BJ (cell line): ENCODE measurements around the gene DENND1A. TPM values are rescaled to one million over a fixed set of nuclear protein-coding genes. Genes with fewer than 3 reads are reported as not detected.
"Not testable (repeated sequence)": the region's sequence is repeated elsewhere in the genome, so short reads cannot be mapped to it uniquely, and the experiment has no call there.

Source experiments
- CTCF ChIA-PET: fragments of 350-600 bp; formaldehyde crosslinking; extraction: SDS; loops from one replicate; lab custom pipeline; 2021; ENCODE audit warnings: antibody characterized with exemption, inconsistent platforms; lab: Yijun Ruan, JAX
- POLR2A ChIA-PET: fragments of 300-600 bp; sonication (Branson Sonifier 250); formaldehyde crosslinking; extraction: SDS; loops from one replicate; lab custom pipeline; 2021; ENCODE audit warnings: antibody characterized with exemption; lab: Charles Lee
- DNase-seq: peaks from one replicate; pipeline ENCODE4 v3.0.0-alpha.2; 2011; ENCODE audit warnings: low read depth
- H3K27me3 ChIP-seq: 2 replicates; pipeline ENCODE4 v1.6.0; 2011; ENCODE audit warnings: low read length; ENCODE audit not compliant: control insufficient read depth, insufficient read depth
- H3K36me3 ChIP-seq: 2 replicates; pipeline ENCODE4 v1.5.1; 2011; ENCODE audit warnings: low read length; ENCODE audit not compliant: control insufficient read depth, insufficient read depth
- H3K4me3 ChIP-seq: 2 replicates; pipeline ENCODE4 v1.5.1; 2011; ENCODE audit warnings: low read depth, mild to moderate bottlenecking, control low read depth, low read length
- polyA minus RNA-seq: library from RNA; depleted of rRNA, polyadenylated mRNA; stranded (reverse); fragments of >200 nt; gene quantifications from 2 replicates; pipeline ENCODE4 v1.2.3, GENCODE V29; 2011; rRNA and poly(A)+ RNA removed
- polyA plus RNA-seq: library from polyadenylated mRNA; depleted of rRNA; stranded (reverse); fragments of >200 nt; gene quantifications from 2 replicates; pipeline ENCODE4 v1.2.3, GENCODE V29; 2011; rRNA removed
- TF ChIP-seq, protein P1 (sequence below): IDR thresholded peaks from 2 replicates; pipeline ENCODE4 v1.5.1; 2011; ENCODE audit warnings: low read depth, mild to moderate bottlenecking, control low read depth, inconsistent platforms, low read length, moderate library complexity; ENCODE audit not compliant: insufficient read depth

Gene DENND1A, protein sequence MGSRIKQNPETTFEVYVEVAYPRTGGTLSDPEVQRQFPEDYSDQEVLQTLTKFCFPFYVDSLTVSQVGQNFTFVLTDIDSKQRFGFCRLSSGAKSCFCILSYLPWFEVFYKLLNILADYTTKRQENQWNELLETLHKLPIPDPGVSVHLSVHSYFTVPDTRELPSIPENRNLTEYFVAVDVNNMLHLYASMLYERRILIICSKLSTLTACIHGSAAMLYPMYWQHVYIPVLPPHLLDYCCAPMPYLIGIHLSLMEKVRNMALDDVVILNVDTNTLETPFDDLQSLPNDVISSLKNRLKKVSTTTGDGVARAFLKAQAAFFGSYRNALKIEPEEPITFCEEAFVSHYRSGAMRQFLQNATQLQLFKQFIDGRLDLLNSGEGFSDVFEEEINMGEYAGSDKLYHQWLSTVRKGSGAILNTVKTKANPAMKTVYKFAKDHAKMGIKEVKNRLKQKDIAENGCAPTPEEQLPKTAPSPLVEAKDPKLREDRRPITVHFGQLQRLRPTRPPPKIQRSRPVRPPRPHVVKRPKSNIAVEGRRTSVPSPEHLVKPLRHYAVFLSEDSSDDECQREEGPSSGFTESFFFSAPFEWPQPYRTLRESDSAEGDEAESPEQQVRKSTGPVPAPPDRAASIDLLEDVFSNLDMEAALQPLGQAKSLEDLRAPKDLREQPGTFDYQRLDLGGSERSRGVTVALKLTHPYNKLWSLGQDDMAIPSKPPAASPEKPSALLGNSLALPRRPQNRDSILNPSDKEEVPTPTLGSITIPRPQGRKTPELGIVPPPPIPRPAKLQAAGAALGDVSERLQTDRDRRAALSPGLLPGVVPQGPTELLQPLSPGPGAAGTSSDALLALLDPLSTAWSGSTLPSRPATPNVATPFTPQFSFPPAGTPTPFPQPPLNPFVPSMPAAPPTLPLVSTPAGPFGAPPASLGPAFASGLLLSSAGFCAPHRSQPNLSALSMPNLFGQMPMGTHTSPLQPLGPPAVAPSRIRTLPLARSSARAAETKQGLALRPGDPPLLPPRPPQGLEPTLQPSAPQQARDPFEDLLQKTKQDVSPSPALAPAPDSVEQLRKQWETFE
- 17.4 and 24.0 TPM in 2 replicates for polyA plus RNA-seq
- 43.8 and 48.3 TPM in 2 replicates for polyA minus RNA-seq

DNA sequence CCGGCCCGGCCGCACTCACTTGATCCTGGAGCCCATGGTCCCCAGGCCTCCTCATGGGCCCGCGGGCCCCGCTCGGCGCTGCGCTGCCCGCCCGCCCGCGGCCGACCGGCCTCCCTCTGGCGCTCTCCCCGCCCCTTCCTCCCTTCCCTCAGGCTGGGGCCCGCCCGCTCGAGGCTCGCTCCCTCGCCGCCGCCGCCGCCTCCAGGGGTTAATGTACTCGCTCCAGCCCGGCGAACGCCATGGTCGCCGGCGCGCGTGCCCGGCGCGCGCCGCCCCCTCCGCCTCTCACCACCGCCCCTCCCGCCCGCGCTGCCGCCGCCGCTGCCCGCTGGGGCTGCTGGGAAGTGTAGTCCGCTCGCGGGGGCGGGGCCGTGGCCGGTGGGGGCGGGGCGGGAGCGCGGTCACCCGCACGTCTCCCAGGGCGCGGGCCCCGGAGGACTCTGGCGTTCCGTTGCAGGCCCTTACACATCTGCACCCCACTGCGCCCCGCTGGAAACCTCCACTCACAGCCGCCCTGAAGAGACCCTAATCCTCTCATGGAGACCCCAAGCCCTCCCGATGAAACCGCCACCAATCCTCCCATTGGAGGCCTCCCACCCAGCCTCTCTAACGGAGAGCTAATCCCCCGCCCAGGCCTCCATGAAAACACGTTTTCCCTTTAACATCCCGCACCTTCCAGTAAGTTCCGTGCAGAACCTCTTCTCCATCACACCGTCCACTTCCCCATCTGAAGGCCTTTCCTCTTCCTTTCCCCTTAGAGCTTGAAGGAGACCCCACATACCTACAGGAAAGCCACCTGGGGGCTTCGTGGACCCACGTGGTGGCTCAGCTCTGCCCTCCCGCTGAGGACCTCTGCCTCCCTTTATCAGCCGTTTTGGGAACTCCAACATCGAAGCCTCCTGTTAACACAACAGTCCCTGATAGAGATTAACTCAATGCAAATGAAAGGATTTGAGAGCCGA, at the start of gene DENND1A:
Gene DENND1A, minus strand, starts transcription at position 257 of the 962 bp plus-strand sequence. Its CDS starts 221 bp downstream, at position 36.
- Histone ChIP-seq H3K4me3 (peak within 1 kb of the TSS; percentile 73), H3K36me3 (no peaks in the 10 kb centered on the region), H3K27me3 (no peaks in the 10 kb centered on the region)
- TF ChIP-seq, protein P1, sequence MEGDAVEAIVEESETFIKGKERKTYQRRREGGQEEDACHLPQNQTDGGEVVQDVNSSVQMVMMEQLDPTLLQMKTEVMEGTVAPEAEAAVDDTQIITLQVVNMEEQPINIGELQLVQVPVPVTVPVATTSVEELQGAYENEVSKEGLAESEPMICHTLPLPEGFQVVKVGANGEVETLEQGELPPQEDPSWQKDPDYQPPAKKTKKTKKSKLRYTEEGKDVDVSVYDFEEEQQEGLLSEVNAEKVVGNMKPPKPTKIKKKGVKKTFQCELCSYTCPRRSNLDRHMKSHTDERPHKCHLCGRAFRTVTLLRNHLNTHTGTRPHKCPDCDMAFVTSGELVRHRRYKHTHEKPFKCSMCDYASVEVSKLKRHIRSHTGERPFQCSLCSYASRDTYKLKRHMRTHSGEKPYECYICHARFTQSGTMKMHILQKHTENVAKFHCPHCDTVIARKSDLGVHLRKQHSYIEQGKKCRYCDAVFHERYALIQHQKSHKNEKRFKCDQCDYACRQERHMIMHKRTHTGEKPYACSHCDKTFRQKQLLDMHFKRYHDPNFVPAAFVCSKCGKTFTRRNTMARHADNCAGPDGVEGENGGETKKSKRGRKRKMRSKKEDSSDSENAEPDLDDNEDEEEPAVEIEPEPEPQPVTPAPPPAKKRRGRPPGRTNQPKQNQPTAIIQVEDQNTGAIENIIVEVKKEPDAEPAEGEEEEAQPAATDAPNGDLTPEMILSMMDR: no peak
- CTCF ChIA-PET: no interaction called here
- DNase-seq: peak; percentile 35
- POLR2A ChIA-PET: no interaction called here

DNA sequence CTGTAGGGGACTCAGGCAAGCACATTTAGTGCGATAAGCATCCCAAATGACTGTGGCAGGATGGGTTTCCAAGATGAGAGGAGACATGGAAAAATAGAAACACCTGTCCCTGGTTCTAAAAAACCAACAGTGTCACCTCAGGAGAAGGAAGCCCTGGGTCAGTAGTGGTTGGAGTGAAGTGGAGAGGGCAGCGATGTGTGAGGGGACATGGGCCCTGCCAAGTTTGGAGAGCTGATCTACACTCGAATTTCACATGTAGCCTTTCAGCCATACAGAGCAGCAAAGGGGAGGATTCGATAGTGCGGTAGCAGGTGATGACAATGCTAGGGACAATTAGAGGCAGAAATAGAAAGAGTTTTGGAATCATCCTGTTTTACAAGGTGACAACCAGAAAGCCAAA, 49.1 kb upstream of the DENND1A start:
- DNase-seq: no peak
- Histone ChIP-seq H3K27me3 (peaks cover 26% of the 10 kb centered on the region), H3K36me3 (no peaks in the 10 kb centered on the region), H3K4me3 (no peak overlapping the region)
- ChIA-PET POLR2A (no interaction called here), CTCF (interaction anchor here (2.5 kb wide), 1 partner anchor 16 kb away, joined by 7 read pairs; no protein-coding TSS in a partner anchor)
- TF ChIP-seq, protein P1: no peak

DNA sequence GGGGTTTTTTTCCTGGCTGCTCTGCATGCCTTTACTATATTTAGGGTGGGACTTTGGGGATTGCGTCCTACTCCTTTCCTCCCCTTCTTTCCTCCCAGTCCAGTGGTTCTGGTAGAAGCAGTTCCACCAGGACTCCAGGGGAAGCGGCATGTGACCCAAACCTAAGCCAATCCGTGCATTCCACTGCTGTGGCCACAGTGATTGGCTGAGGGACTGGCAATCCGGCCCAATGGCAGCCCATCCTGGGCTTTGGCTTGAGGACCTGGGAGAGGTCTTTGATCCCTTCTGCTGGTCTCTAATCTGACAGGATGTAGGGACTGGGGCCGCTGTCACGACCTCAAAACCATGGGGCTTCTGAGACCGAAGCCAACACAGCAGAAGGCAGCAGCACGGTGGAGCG, 46.7 kb upstream of the DENND1A start:
- DNase-seq, POLR2A ChIA-PET, H3K4me3 ChIP-seq, H3K36me3 ChIP-seq: not testable (repeated sequence)
- CTCF ChIA-PET: interaction anchor here (1.4 kb wide), 1 partner anchor 9 kb away, joined by 3 read pairs; no protein-coding TSS in a partner anchor
- peaks cover 12% of the 10 kb centered on the region for H3K27me3 ChIP-seq

GRCh38 chr9:123975871-123976270, 45.9 kb upstream of the DENND1A start:
- no peaks in the 10 kb centered on the region for H3K36me3 ChIP-seq
- no peak overlapping the region for H3K4me3 ChIP-seq
- ChIA-PET CTCF (interaction anchor here (0.8 to 1.4 kb wide), 2 partner anchors 9 to 11 kb away, joined by 3 read pairs; no protein-coding TSS in a partner anchor), POLR2A (no interaction called here)
- DNase-seq: no peak
- peaks cover 9% of the 10 kb centered on the region for H3K27me3 ChIP-seq
- TF ChIP-seq, protein P1: no peak

- DNase-seq: no peak
- H3K4me3 ChIP-seq: no peak overlapping the region
- no peaks in the 10 kb centered on the region for H3K36me3 ChIP-seq
- ChIA-PET POLR2A (no interaction called here), CTCF (no interaction called here)
- TF ChIP-seq, protein P1: no peak
- H3K27me3 ChIP-seq: peaks cover 7% of the 10 kb centered on the region
Measured at GRCh38 chr9:123974471-123974870, 44.5 kb upstream of the DENND1A start.
